ENCODE measurements around the gene ZBTB38.

The ZBTB38 gene

DNA sequence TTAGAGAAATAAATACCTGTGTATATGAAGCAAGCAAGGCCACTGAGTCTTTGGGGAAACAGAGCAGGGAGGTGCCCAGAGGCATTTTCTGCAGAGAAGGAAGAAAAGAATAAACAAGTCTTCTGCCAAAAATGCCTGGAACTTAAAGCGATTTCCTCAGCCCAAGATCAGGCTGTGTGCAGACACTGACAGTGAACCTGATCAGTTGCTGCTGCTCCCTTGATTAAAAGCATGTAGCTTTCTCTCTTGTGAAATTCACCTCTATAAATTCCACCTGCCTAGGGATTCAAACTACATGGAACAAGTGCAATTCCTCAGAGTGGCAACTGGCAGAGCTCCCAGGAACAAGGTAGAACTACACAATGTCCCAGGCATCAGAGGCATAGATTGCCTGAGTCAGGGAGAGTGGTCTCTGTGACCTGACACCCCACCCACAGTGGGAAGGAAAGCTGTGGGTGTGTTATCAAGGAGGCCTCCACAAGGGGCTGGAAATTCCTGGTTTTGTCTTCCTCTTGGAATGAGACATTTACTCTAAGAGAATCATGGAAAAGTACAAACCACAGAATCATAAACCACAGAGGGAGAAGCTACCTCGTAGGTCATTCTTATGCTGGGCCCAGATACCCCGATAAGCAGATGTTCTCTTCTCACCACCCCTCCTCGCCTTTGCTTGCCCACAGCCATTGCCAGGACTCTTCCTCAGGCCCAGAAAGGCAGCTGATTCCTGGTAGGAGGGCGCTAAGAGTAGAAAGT lies 1.8 kb upstream of the ZBTB38 start:
- Histone ChIP-seq H3K9me3 (no peaks in the 10 kb centered on the region), H3K36me3 (no peaks in the 10 kb centered on the region), H3K27ac (peak overlapping the region; percentile 85 to 96), H3K27me3 (no peaks in the 10 kb centered on the region), H3K4me1 (peaks cover 4 to 54% (median 42%) of the 10 kb centered on the region in 4 donors), H3K4me3 (no peak overlapping the region)
- peak; percentile 33 to 75 for DNase-seq
- intact Hi-C loops (cut with DNase I; ENCODE audit: low total_unique reads) = no loop called here
- no peak for TF ChIP-seq CTCF (IDR thresholded peaks at IDR 0.05)

GRCh38 chr3:141367038-141367730 lies 1.1 kb upstream of the ZBTB38 start:
- peak; percentile 50 to 70 for DNase-seq
- Histone ChIP-seq H3K36me3 (no peaks in the 10 kb centered on the region), H3K4me3 (no peak overlapping the region), H3K9me3 (no peaks in the 10 kb centered on the region), H3K4me1 (peaks cover 4 to 60% (median 48%) of the 10 kb centered on the region in 4 donors), H3K27ac (peak overlapping the region; percentile 85 to 96), H3K27me3 (no peaks in the 10 kb centered on the region)
- TF ChIP-seq CTCF (IDR thresholded peaks at IDR 0.05) = no peak
- intact Hi-C loops (cut with DNase I; ENCODE audit: low total_unique reads) = no loop called here

GRCh38 chr3:141368925-141369794 lies 856 bp downstream of the ZBTB38 start:
- Histone ChIP-seq H3K4me1 (peaks cover 4 to 79% (median 56%) of the 10 kb centered on the region in 4 donors), H3K9me3 (no peaks in the 10 kb centered on the region), H3K27ac (peak overlapping the region; percentile 85 to 96), H3K36me3 (no peaks in the 10 kb centered on the region), H3K27me3 (no peaks in the 10 kb centered on the region), H3K4me3 (peak overlapping the region; percentile 44 to 55)
- DNase-seq = no peak
- no peak for TF ChIP-seq CTCF (IDR thresholded peaks at IDR 0.05)
- intact Hi-C loops (cut with DNase I; ENCODE audit: low total_unique reads) = no loop called here

DNA sequence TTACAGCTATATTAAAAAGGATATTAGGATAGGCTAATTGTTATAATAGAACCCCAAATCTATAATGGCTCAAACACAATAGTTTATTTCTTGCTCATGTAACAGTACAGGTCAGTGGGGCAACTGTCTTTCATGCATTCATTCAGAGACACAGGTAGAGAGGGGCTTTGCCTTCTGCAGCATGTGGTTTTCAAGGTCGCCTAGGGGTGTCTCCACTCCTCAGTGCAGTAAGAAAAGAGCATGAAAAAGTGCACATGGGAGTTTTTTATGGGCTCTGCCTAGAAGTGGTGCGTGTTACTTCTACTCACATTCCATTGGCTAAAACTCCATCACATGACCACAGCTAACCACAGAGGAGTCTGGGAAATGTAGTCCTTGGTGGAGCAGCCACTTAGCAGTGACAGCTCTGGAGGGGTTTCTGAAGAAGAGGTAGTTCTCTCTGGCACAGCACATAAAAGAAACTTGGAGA lies 1.8 kb downstream of the ZBTB38 start:
- Histone ChIP-seq H3K36me3 (no peaks in the 10 kb centered on the region), H3K9me3 (no peaks in the 10 kb centered on the region), H3K27ac (peak overlapping the region; percentile 85 to 96), H3K4me1 (peaks cover 4 to 89% (median 56%) of the 10 kb centered on the region in 4 donors), H3K27me3 (no peaks in the 10 kb centered on the region), H3K4me3 (peak overlapping the region; percentile 44 to 55)
- DNase-seq = peak; percentile 60 to 76
- TF ChIP-seq CTCF (IDR thresholded peaks at IDR 0.05) = peak; percentile 41 to 48
- intact Hi-C loops (cut with DNase I; ENCODE audit: low total_unique reads) = no loop called here

- no peaks in the 10 kb centered on the region for H3K9me3 ChIP-seq
- no peak overlapping the region for H3K4me3 ChIP-seq
- peaks cover 6 to 12% (median 11%) of the 10 kb centered on the region in 3 donors for H3K36me3 ChIP-seq
- DNase-seq = no peak
- no peaks in the 10 kb centered on the region for H3K27me3 ChIP-seq
- H3K4me1 ChIP-seq = peaks cover 4 to 83% (median 44%) of the 10 kb centered on the region in 4 donors
- TF ChIP-seq CTCF (IDR thresholded peaks at IDR 0.05) = no peak
- H3K27ac ChIP-seq = no peak overlapping the region
- intact Hi-C loops (cut with DNase I; ENCODE audit: low total_unique reads) = no loop called here
Observed at GRCh38 chr3:141371882-141372281, 3.6 kb downstream of the ZBTB38 start.
